Activated CD8-positive, alpha-beta memory T cell treated with anti-CD3 and anti-CD28 coated beads, Interleukin-2, amount 50 U/mL, for 24 hours (primary cell): ENCODE measurements around the gene WFIKKN2.
"Not testable (repeated sequence)": the region's sequence is repeated elsewhere in the genome, so short reads cannot be mapped to it uniquely, and the experiment has no call there.

Experiments used
- DNase-seq: peaks from one replicate; pipeline ENCODE4 v3.0.0-alpha.2; 2020; ENCODE audit errors: extremely low read depth

Gene WFIKKN2

DNA sequence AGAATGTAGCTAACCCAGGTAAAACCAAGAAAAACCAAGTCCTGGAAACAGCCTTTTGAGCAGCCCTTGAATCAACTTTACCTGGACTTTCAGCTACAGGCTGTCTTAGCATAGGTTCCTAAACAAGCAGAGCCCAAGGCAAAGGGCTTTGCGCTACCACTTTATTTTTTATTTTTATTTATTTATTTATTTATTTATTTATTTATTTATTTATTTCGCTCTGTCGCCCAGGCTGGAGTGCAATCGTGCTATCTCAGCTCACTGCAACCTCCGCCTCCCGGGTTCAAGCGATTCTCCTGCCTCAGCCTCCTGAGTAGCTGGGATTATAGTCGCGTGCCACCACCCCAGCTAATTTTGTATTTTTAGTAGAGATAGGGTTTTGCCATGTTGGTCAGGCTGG, 41.7 kb downstream of the WFIKKN2 start:
- DNase-seq: not testable (repeated sequence)

DNA sequence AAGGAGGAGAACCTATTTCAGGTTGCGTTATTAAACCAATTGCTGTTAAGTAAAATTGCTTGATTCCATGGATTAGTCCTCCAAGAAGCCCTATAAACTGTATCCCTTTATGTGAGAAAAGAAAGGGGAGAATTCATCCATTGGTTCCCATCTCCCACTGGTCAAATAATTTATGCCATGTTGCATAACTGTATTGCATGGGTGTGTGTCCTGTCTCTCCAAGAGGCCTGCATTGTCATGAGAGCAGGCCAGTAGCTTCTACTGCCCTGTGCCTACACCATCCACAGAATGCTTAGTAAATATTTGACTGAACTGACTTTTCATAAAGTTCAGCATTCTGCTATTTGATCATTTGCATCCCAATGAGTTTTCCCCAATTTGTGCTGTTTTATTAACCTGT, 42.5 kb downstream of the WFIKKN2 start:
- DNase-seq: no peak

DNA sequence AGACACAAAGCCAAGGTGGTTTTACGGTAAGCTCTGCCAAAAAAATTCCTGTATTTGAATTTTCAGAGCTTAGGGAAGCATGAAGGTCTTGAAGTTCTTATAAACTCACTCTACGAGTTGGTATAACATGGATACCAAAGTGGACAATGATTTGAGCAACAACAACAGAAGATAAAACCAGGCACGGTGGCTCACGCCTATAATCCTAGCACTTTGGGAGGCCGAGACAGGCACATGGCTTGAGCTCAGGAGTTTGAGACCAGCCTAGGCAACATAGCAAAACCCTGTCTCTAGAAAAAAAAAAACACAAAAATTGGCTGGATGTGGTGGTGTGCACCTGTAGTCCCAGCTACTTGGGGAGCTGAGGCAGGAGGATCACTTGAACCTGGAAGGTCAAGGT, 43.7 kb downstream of the WFIKKN2 start:
- no peak for DNase-seq

DNA sequence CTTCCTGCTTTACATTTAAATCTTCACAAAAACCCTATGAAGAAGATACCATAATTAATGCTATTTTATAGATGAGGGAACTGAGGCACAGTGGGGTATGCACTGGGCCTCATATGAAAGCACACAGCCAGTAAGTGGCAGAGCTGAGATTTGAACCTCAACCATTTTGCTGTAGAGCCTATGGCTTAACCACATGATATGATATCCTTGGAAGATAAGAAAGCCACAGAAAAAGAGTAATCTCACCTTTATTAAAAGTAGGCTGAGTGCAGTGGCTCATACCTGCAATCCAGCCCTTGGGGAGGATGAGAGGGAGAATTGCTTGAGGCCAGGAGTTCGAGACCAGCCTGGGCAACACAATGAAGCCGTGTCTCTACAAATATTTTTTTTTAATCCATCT, 45.8 kb downstream of the WFIKKN2 start:
- no peak for DNase-seq

DNA sequence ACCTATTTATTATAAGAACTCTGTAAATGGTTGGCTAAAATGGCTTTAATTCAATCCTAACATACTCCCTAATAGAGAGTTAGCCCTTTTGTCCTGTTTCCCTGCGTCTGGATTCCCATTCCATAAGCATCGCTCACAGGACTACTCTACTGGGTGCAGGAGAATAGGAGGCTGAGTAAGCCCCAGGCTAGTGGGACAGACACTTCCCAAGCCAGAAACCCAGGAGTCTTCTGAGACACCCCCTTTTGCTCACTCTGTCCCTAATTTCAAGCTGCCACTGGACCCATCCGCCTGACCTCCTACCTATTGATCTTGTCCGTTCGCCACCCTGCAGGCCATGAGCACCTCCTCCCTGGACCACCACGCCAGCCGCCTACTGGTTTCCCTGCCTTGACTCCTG, 47.5 kb downstream of the WFIKKN2 start:
- DNase-seq: no peak

DNA sequence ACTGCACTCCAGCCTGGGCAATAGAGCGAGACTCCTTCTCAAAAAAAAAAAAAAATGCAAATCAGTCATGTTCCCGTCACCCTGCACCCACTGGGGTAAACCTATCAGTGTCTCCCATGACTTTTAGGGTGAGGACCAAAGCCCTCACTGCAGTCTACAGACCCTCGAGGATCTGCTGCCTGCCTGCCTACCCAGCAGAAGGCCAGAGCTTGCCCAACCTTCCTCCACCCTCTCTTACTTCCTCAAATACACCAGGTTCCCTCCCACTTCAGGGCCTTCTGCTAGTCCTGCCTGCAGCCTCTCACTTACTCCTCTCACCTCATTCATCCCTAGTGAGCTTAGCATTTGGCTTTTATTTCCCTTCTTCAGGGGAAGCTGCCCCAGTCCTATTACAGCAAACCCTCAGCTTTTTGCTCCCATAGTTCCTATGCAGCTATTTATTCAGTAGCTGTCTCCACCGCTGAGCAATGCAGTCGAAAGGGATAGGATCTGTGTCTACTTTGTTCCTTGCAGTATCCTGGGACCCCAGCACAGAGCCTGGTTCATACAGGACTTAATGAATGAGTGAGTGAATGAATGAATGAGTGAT, 48.6 kb downstream of the WFIKKN2 start:
- DNase-seq: no peak

DNA sequence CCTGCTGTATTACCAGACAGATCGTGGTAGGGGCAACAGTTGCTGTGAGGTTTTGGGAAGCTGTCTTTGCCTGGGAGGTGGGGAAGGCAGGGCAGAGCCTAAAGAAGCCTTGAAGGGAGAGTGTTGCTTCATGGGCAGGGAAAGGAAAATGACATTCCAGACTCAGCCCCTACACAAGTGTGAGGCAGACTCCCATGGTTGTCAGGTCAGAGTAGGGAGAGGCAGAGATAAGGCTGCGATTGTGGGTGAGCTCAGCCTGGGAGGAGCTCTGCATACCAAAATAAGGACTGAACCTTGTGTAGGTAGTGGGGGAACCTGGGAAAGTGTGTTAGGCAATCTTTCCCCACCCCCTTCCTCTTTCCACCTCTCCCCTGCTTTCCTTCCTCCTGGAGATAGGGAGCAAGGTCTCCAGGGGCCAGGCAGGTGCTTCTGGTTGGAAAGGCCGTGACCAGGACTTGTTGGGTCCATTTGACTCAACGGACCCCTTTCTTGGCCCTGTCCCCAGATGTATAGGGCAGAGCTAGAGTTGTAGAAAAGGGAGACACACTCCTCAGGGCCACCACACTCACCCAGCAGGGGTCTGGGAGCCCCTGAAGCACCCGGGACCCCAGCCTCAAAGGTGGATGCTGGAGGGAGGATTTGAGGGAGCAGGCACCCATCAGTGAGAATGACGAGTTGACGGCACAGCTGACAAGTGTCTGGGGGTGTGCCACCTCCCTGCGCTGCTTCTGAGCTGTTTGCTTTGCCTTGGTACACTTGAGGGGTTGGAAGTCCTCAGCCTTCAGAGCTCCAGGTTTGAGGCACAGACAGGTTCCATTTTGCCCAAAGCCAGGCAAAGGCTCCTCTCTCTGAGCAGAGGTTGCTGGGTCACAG, 49.3 kb downstream of the WFIKKN2 start:
- DNase-seq: no peak

DNA sequence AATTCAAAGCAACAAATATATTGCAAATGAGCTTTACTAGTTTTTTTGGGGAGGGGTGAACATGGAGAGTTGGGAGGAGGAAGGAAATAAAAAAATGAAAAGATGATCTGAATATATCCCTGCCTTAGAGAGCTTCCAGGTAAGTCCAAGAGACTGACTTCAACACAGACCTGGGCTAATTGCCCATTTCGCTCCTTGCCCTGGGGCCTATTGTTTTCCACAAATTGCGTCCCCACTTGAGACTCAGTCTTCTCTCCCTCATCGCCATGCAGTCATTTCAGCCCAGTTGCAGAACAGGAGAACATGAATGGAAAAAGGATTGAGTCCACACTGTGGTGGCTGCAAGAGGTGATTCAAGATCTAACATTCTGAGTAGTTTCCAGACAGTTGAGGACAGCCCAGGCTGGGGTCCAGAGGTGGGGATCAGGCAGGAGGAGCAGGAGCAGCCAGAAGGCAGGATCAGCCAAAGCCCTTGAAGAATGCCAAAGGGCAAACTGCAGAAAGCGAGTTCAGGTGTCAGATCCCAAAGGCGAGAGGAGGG, 52.4 kb downstream of the WFIKKN2 start:
- DNase-seq: no peak

DNA sequence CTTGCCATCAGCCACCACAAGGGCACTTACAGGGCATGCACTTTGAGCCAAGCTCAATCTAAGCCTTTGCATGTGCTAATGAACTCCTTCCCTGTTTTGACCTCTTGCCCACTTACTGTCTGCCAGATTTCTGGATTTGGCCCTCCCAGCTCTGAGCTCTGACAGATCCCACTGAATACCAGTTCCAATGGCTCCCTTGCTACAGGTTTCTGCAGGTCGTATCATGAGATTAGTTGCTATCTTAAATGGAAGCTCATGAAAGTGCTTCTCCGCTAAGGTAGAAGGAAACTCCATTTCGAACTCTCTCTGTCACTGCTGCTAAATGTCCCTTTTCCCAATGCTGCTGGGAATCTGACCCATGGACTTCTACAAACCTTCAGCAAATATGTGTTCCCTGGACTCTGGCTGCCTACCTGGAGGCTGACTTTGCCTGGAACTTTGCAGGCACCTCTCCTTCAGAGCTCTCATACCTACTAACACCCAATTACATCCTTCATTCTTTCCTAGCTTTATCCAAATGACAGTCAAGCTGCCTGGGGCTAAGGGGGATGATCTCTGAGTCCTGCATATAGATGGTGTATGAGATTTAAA, 54.2 kb downstream of the WFIKKN2 start:
- no peak for DNase-seq

DNA sequence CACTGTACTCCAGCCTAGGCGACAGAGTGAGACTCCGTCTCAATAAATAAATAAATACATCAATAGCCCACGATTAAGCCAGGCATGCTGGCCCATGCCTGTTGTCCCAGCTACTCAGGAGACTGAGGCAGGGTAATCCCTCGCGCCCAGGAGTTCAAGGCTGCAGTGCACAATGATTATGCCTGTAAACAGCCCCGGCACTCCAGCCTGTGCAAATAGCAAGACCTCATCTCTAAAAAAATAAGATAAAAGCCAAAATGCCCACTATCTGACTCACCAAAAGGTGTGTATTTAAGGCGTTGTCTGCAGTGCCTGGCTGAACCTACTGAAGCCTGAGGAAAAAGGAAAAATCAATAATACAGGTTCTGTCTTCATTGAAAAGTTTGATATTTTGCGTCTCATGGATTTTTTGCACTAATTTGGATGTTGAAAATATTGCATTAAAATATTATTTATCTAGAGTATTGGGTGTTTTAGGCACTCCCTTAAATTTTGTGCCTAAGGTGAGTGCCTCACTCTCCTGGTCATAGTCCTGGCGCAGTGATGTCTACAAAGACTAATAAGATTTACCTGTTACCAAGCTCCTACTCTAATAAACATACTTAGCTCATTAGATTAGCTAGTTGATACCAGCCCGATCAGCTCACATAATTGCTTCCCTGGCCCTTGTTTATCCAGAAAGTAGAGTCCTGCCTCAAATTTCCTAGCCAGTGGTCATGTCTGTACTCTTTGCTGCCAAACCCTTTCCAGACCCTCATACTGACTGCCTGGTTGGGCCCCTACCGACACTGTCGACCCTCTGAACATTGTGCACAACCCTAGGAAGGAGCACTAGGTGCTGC, 55.5 kb downstream of the WFIKKN2 start:
- DNase-seq: no peak

DNA sequence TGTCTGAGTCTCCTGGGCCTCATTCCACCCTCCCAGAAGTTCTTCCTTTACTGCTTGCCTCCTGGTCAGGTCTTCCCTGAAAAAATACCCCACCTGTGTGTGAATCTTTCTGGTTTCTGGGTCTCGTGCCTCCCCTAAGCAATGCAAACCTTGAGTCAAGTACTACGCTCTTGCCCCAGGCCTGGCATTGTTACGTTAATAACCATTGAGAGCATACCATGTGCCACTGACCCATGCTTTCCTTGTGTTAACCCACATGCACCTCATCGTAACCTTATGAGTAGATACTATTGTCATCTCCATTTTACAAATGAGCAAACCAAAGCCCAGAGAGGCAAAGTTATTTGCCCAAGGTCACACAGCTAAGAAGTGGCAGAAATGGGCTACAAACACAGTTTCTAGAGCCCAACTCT, 56.2 kb downstream of the WFIKKN2 start:
- DNase-seq: no peak
